HCT116 (cell line): ENCODE results near the gene CLIC5. TPM values are rescaled to one million over a fixed set of nuclear protein-coding genes. Genes with fewer than 3 reads are reported as not detected.

Experiments used
- ATAC-seq: fragments of 200-7000 bp; cut with Tn5 transposase; 2 replicates; pipeline ENCODE4 v1.9.1; 2020; ENCODE audit warnings: mild to moderate bottlenecking, moderate library complexity
- BruUV-seq: library from RNA; stranded (reverse); fragments of 400-500 nt; replicated peaks from 2 replicates; lab custom pipeline; 2021; lab: Mats Ljungman, UMichigan
- CTCF ChIA-PET: fragments of 300-600 bp; sonication (Branson Sonifier 250); formaldehyde crosslinking; loops from one replicate; lab custom pipeline; 2021; ENCODE audit warnings: antibody characterized with exemption; lab: Charles Lee
- POLR2A ChIA-PET: fragments of 300-600, 350-600 bp; sonication (Branson Sonifier 250); formaldehyde crosslinking; loops from one replicate; lab custom pipeline; 2021; ENCODE audit warnings: antibody characterized with exemption; lab: Charles Lee
- RAD21 ChIA-PET, 2 experiments: fragments of 300-600 bp; sonication (Branson Sonifier 250); formaldehyde crosslinking; loops; one replicate each; lab custom pipeline; 2023; ENCODE audit warnings: low total read pairs in 2 of 2; ENCODE audit not compliant: uncharacterized antibody in 2 of 2, unreplicated experiment in 2 of 2, low non-redundant PET in 1 of 2; lab: Charles Lee
- DNase-seq: peaks from one replicate; pipeline ENCODE4 v3.0.0-alpha.2; 2010; ENCODE audit warnings: low read depth, low spot score
- H2AFZ ChIP-seq: fragments of 200-600 bp; shearing (Covaris generic), sonication (generic); 2 replicates; pipeline ENCODE4 v1.6.1; 2017; ENCODE audit warnings: low read depth, mixed run types, mixed read lengths, antibody characterized with exemption, low read length; ENCODE audit not compliant: poor library complexity, severe bottlenecking
- H3K27ac ChIP-seq: 2 replicates; pipeline ENCODE4 v1.5.1; 2012; ENCODE audit warnings: low read depth, low read length
- H3K27me3 ChIP-seq: fragments of 200-600 bp; sonication (generic); 2 replicates; pipeline ENCODE4 v1.6.1; 2016; ENCODE audit warnings: mixed run types, low read length, mixed read lengths; ENCODE audit not compliant: insufficient read depth
- H3K36me3 ChIP-seq, 2 experiments: fragments of 200-500 bp in 1 of 2; fragments of 200-600 bp in 1 of 2; sonication (Bioruptor generic) in 1 of 2; sonication (generic) in 1 of 2; 2 replicates each; pipeline versions ENCODE4 v1.5.1 to v1.6.1; 2014 to 2016; ENCODE audit warnings: low read length in 2 of 2, inconsistent platforms in 1 of 2, mixed read lengths in 1 of 2, mixed run types in 1 of 2; ENCODE audit not compliant: insufficient read depth in 2 of 2, control insufficient read depth in 1 of 2
- H3K4me1 ChIP-seq, 2 experiments: fragments of 200-600 bp in 1 of 2; sonication (generic) in 1 of 2; 2 replicates each; pipeline versions ENCODE4 v1.5.1 to v1.6.1; 2012 to 2017; ENCODE audit warnings: low read length in 2 of 2, inconsistent platforms in 1 of 2, mild to moderate bottlenecking in 1 of 2, mixed read lengths in 1 of 2, mixed run types in 1 of 2, moderate library complexity in 1 of 2; ENCODE audit not compliant: insufficient read depth in 2 of 2, control insufficient read depth in 1 of 2
- H3K4me2 ChIP-seq: fragments of 200-600 bp; sonication (generic); 2 replicates; pipeline ENCODE4 v1.6.1; 2017; ENCODE audit warnings: mixed run types, low read length, mixed read lengths
- H3K4me3 ChIP-seq, 2 experiments: fragments of 200-600 bp in 1 of 2; sonication (generic) in 1 of 2; replicated peaks in 1 of 2; 2 replicates each; pipeline ENCODE4 v1.5.1; 2011 to 2016; ENCODE audit warnings: low read length in 2 of 2, control low read depth in 1 of 2, low read depth in 1 of 2, mild to moderate bottlenecking in 1 of 2, mixed read lengths in 1 of 2, mixed run types in 1 of 2
- H3K79me2 ChIP-seq: fragments of 200-600 bp; sonication (generic); 2 replicates; pipeline ENCODE4 v1.6.1; 2017; ENCODE audit warnings: mild to moderate bottlenecking, mixed run types, low read length, moderate library complexity, mixed read lengths; ENCODE audit not compliant: insufficient read depth
- H3K9ac ChIP-seq: fragments of 200-600 bp; sonication (generic); 2 replicates; pipeline ENCODE4 v1.6.1; 2016; ENCODE audit warnings: low read length, mixed read lengths
- H3K9me2 ChIP-seq: fragments of 200-600 bp; sonication (generic), shearing (Covaris generic); 2 replicates; pipeline ENCODE4 v1.6.1; 2017; ENCODE audit warnings: mixed run types, mild to moderate bottlenecking, moderate library complexity; ENCODE audit not compliant: insufficient read depth
- H3K9me3 ChIP-seq, 2 experiments: fragments of 200-500 bp in 1 of 2; fragments of 200-600 bp in 1 of 2; sonication (Bioruptor generic) in 1 of 2; sonication (generic) in 1 of 2; 2 replicates each; pipeline ENCODE4 v1.6.1; 2014 to 2017; ENCODE audit warnings: low read length in 2 of 2, mixed read lengths in 2 of 2, inconsistent platforms in 1 of 2, low read depth in 1 of 2, mild to moderate bottlenecking in 1 of 2, mixed run types in 1 of 2, moderate library complexity in 1 of 2; ENCODE audit not compliant: control insufficient read depth in 1 of 2, insufficient read depth in 1 of 2
- H4K20me1 ChIP-seq: fragments of 200-600 bp; sonication (generic), shearing (Covaris generic); 2 replicates; pipeline ENCODE4 v1.6.1; 2017; ENCODE audit warnings: mixed run types, mild to moderate bottlenecking, moderate library complexity; ENCODE audit not compliant: insufficient read depth
- CBX3 ChIP-seq: IDR thresholded peaks from 2 replicates; pipeline ENCODE4 v1.6.1; 2012; ENCODE audit warnings: low read depth
- CEBPB ChIP-seq: IDR thresholded peaks from 2 replicates; pipeline ENCODE4 v1.6.1; 2012; ENCODE audit warnings: low read depth
- EGR1 ChIP-seq: IDR thresholded peaks from 2 replicates; pipeline ENCODE4 v1.6.1; 2012; ENCODE audit warnings: low read depth
- ELF1 ChIP-seq: IDR thresholded peaks from 2 replicates; pipeline ENCODE4 v1.6.1; 2012; ENCODE audit warnings: low read depth, borderline replicate concordance
- JUND ChIP-seq: IDR thresholded peaks from 2 replicates; pipeline ENCODE4 v1.6.1; 2012
- POLR2AphosphoS5 ChIP-seq: IDR thresholded peaks from 2 replicates; pipeline ENCODE4 v1.6.1; 2011; ENCODE audit warnings: mild to moderate bottlenecking, low read depth, low read length, moderate library complexity
- RAD21 ChIP-seq: IDR thresholded peaks from 2 replicates; pipeline ENCODE4 v1.6.1; 2012; ENCODE audit warnings: low read depth, mild to moderate bottlenecking
- REST ChIP-seq: IDR thresholded peaks from 2 replicates; pipeline ENCODE4 v1.6.1; 2012; ENCODE audit warnings: low read depth
- SRF ChIP-seq: IDR thresholded peaks from 2 replicates; pipeline ENCODE4 v1.6.1; 2012; ENCODE audit warnings: low read depth
- TCF7L2 ChIP-seq: IDR thresholded peaks from 2 replicates; pipeline ENCODE4 v1.7.0; 2011; ENCODE audit warnings: borderline replicate concordance, inconsistent platforms; ENCODE audit not compliant: insufficient read depth, insufficient read length; ENCODE audit errors: extremely low read depth
- ZFX ChIP-seq: fragments of 450-650 bp; IDR thresholded peaks from 2 replicates; pipeline ENCODE4 v1.6.1; 2017
- intact Hi-C: fragments of 100-400 bp; cut with micrococcal nuclease; formaldehyde crosslinking; loops from 2 replicates; pipeline ENCODE4 v1.10.0; 2022
- total RNA-seq: library from RNA; stranded (reverse); gene quantifications from one replicate; pipeline ENCODE4 v1.2.1, GENCODE V29; 2021; ENCODE audit not compliant: unreplicated experiment
- TF ChIP-seq, protein P1 (sequence below): IDR thresholded peaks from 2 replicates; pipeline ENCODE4 v1.6.1; 2012

Gene CLIC5
- total RNA-seq, 1 experiment from 2014 or later: 0.20 TPM

DNA sequence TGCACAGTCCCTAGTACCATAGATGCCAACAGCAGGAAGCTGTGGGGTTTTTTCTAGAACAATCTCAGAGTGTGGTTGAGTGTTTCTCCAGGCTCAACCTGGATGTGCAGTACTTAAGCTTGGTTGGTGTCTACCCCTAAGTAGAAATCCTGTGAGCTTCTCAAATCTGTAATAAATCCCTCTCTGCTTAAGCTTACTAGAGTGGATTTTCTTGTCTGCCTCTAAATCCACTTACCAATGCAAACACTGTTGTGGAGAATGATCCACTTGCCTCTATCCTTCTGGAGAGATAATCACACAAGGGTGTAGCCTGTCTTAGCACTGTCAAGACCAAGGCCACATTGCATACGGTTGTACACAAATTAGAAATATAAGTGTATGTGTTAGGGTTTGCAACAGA lies 43.3 kb upstream of the CLIC5 start:
- ATAC-seq: no peak
- Histone ChIP-seq H3K27me3 (no peaks in the 10 kb centered on the region), H3K27ac (no peak overlapping the region), H3K79me2 (no peaks in the 10 kb centered on the region), H3K9me3 (no peaks in the 10 kb centered on the region), H3K4me2 (no peak overlapping the region), H3K9me2 (no peaks in the 10 kb centered on the region), H3K9ac (no peak overlapping the region), H3K36me3 (no peaks in the 10 kb centered on the region), H4K20me1 (no peaks in the 10 kb centered on the region)
- DNase-seq: no peak
- RAD21 ChIA-PET: no interaction called here
- TF ChIP-seq EGR1: no peak
- no peak for TF ChIP-seq RAD21
- TF ChIP-seq, protein P1, sequence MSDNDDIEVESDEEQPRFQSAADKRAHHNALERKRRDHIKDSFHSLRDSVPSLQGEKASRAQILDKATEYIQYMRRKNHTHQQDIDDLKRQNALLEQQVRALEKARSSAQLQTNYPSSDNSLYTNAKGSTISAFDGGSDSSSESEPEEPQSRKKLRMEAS: no peak
- TF ChIP-seq CBX3: no peak
- no peak for TF ChIP-seq REST
- no peak for TF ChIP-seq JUND
- TF ChIP-seq TCF7L2: no peak
- TF ChIP-seq POLR2AphosphoS5: no peak
- no peak for TF ChIP-seq ELF1
- no peak for TF ChIP-seq CEBPB
- no peak for TF ChIP-seq ZFX
- no peak for TF ChIP-seq SRF
- TF ChIP-seq, all 23 proteins: peak for 0
- ChIA-PET POLR2A (no interaction called here), CTCF (no interaction called here)
- Histone ChIP-seq H3K4me1 (no peaks in the 10 kb centered on the region), H3K4me3 (no peak overlapping the region), H2AFZ (no peak overlapping the region)
- no TSS peak for BruUV-seq
- intact Hi-C loops: no loop called here
